MM.1S (cell line): Measurements from ENCODE around the gene CALCOCO2.
"Not testable (repeated sequence)": the region's sequence is repeated elsewhere in the genome, so short reads cannot be mapped to it uniquely, and the experiment has no call there.

Source experiments
- DNase-seq: peaks from one replicate; pipeline ENCODE4 v3.0.0-alpha.2; 2015
- H2AFZ ChIP-seq: fragments of 300-600 bp; sonication (generic); 2 replicates; pipeline ENCODE4 v1.6.0; 2016; ENCODE audit warnings: antibody characterized with exemption, low read length
- H3F3A ChIP-seq: fragments of 300-600 bp; sonication (generic); 2 replicates; pipeline ENCODE4 v1.6.1; 2016; ENCODE audit warnings: mild to moderate bottlenecking, antibody characterized with exemption, low read length, moderate library complexity, mixed read lengths; ENCODE audit not compliant: insufficient read depth
- H3K27ac ChIP-seq: fragments of 300-600 bp; sonication (generic); 2 replicates; pipeline ENCODE4 v1.5.1; 2016; ENCODE audit warnings: mild to moderate bottlenecking, low read length
- H3K27me3 ChIP-seq: fragments of 300-600 bp; sonication (generic); replicated peaks from 2 replicates; pipeline ENCODE4 v1.6.0; 2016; ENCODE audit warnings: low read length; ENCODE audit not compliant: insufficient read depth
- H3K36me3 ChIP-seq: fragments of 300-600 bp; sonication (generic); replicated peaks from 2 replicates; pipeline ENCODE4 v1.6.1; 2016; ENCODE audit warnings: mild to moderate bottlenecking, low read length, mixed read lengths; ENCODE audit not compliant: insufficient read depth
- H3K4me1 ChIP-seq: fragments of 300-600 bp; sonication (generic); 2 replicates; pipeline ENCODE4 v1.6.1; 2016; ENCODE audit warnings: low read length, mixed read lengths
- H3K4me2 ChIP-seq: fragments of 300-600 bp; sonication (generic); 2 replicates; pipeline ENCODE4 v1.6.0; 2016; ENCODE audit warnings: low read depth, low read length
- H3K4me3 ChIP-seq: fragments of 300-600 bp; sonication (generic); 2 replicates; pipeline ENCODE4 v1.5.1; 2016; ENCODE audit warnings: low read length, mixed read lengths
- H3K79me2 ChIP-seq: fragments of 300-600 bp; sonication (generic); 2 replicates; pipeline ENCODE4 v1.6.1; 2016; ENCODE audit warnings: mixed run types, low read length, mixed read lengths
- H3K9ac ChIP-seq: fragments of 300-600 bp; sonication (generic); 2 replicates; pipeline ENCODE4 v1.6.1; 2016; ENCODE audit warnings: low read length, mixed read lengths
- H3K9me2 ChIP-seq: fragments of 300-600 bp; sonication (generic); replicated peaks from 2 replicates; pipeline ENCODE4 v1.6.1; 2016; ENCODE audit warnings: mild to moderate bottlenecking, low read length, mixed read lengths; ENCODE audit not compliant: insufficient read depth
- H3K9me3 ChIP-seq: fragments of 300-600 bp; sonication (generic); replicated peaks from 2 replicates; pipeline ENCODE4 v1.6.1; 2016; ENCODE audit warnings: mild to moderate bottlenecking, low read length, mixed read lengths; ENCODE audit not compliant: insufficient read depth
- H4K20me1 ChIP-seq: fragments of 300-600 bp; sonication (generic); 2 replicates; pipeline ENCODE4 v1.6.1; 2016; ENCODE audit warnings: mild to moderate bottlenecking, low read length, moderate library complexity, mixed read lengths; ENCODE audit not compliant: insufficient read depth
- CTCF ChIP-seq: fragments of 300-600 bp; sonication (generic); IDR thresholded peaks from 2 replicates; pipeline ENCODE4 v1.5.1; 2016; ENCODE audit warnings: antibody characterized with exemption, low read length, mixed read lengths
- EZH2 ChIP-seq: fragments of 300-600 bp; sonication (generic); optimal IDR thresholded peaks from 2 replicates; pipeline ENCODE3; 2017; ENCODE audit warnings: low read depth, mild to moderate bottlenecking, antibody characterized with exemption, low read length, mixed read lengths
- EZH2phosphoT487 ChIP-seq: fragments of 300-600 bp; sonication (generic); IDR thresholded peaks from 2 replicates; pipeline ENCODE4 v1.6.1; 2018; ENCODE audit warnings: antibody characterized with exemption, low read length

The CALCOCO2 gene

DNA sequence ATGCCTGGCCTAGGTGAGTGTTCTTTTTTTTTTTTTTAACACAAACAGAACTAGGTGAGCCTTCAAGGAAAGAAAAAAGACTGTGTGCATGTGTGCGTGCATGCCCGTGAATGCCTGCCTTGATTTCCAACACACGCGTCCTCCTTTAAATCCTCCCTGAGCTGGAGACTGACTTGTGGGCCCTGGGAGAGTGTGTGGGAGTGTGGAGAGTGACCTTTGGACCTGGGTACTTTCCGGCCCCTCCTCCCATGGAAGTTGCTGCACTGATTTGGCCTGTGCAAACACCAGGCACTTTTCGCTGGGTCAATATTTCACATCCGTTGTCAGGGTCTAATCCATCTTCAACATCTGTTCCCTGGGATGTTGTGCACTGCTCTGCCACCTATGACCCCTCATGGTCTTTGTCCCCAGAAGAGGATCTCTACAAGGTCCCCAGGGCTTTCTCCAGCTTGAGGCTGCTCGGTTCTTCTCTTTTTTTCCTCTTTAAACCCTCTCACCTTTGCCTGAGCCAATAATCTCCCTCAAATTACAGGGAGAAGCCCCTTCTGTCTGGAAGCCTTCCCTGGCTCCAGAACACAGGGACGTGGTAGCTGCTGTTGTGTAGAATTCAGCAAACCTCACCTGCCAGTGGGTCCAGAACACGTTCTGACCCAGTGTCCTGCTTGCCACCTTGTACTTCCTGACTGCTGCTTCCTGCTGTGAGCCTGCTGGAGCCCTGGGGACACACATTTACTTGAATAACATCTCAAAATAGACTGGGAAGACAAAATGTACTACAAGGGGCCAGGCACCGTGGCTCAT lies 40.9 kb downstream of the CALCOCO2 start:
- Histone ChIP-seq H3K27me3 (no peaks in the 10 kb centered on the region), H3K9ac (no peak overlapping the region), H3K9me2 (no peaks in the 10 kb centered on the region), H3K4me1 (peaks cover 3% of the 10 kb centered on the region), H3K4me2 (no peak overlapping the region), H3K27ac (no peak overlapping the region), H3K4me3 (no peak overlapping the region), H3K79me2 (no peaks in the 10 kb centered on the region), H3K9me3 (no peaks in the 10 kb centered on the region), H4K20me1 (no peaks in the 10 kb centered on the region), H3F3A (peaks cover 2% of the 10 kb centered on the region; the same call in 1 of the 2 replicates), H3K36me3 (no peaks in the 10 kb centered on the region), H2AFZ (no peak overlapping the region)
- TF ChIP-seq CTCF (no peak), EZH2phosphoT487 (no peak), EZH2 (no peak)
- DNase-seq: no peak

DNA sequence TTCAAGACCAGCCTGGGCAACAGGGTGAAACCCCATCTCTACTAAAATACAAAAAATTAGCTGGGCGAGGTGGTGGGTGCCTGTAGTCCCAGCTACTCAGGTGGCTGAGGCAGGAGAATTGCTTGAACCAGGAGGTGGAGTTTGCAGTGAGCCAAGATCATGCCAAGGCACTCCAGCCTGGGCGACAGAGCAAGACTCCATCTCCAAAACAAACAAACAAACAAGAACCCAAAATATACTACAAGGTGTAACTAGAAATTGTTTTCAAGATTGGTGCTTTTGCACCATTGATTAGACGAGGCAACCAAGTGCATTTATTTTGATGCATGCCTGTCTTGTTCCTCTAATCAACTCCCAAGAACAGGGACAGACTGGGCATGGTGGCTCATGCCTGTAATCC lies 41.6 kb downstream of the CALCOCO2 start:
- not testable (repeated sequence) for H3K4me3 ChIP-seq, H3K27ac ChIP-seq, H3K9ac ChIP-seq, H3K36me3 ChIP-seq, H4K20me1 ChIP-seq, H3K4me1 ChIP-seq, H3K79me2 ChIP-seq, H3K27me3 ChIP-seq, H3K4me2 ChIP-seq, H2AFZ ChIP-seq, DNase-seq, H3F3A ChIP-seq, H3K9me2 ChIP-seq, H3K9me3 ChIP-seq

- TF ChIP-seq EZH2phosphoT487 (no peak), CTCF (no peak), EZH2 (no peak)
- Histone ChIP-seq H2AFZ (no peak overlapping the region), H3K27me3 (no peaks in the 10 kb centered on the region), H4K20me1 (no peaks in the 10 kb centered on the region), H3K4me2 (no peak overlapping the region), H3K9ac (no peak overlapping the region), H3K27ac (no peak overlapping the region), H3K4me1 (peaks cover 10% of the 10 kb centered on the region), H3K9me3 (no peaks in the 10 kb centered on the region), H3K9me2 (no peaks in the 10 kb centered on the region), H3K4me3 (no peak overlapping the region), H3K36me3 (no peaks in the 10 kb centered on the region), H3K79me2 (no peaks in the 10 kb centered on the region), H3F3A (peaks cover 3% of the 10 kb centered on the region; the same call in 1 of the 2 replicates)
- DNase-seq: no peak
Measured at GRCh38 chr17:48873209-48873608, 42.4 kb downstream of the CALCOCO2 start.

GRCh38 chr17:48873696-48874443 lies 43.0 kb downstream of the CALCOCO2 start:
- peaks cover 10% of the 10 kb centered on the region for H3K4me1 ChIP-seq
- no peak overlapping the region for H3K4me2 ChIP-seq
- DNase-seq: no peak
- no peaks in the 10 kb centered on the region for H3K9me3 ChIP-seq
- no peak for TF ChIP-seq CTCF
- no peaks in the 10 kb centered on the region for H3K36me3 ChIP-seq
- no peak overlapping the region for H3K27ac ChIP-seq
- no peak overlapping the region for H3K9ac ChIP-seq
- H3K27me3 ChIP-seq: no peaks in the 10 kb centered on the region
- H3K4me3 ChIP-seq: no peak overlapping the region
- no peaks in the 10 kb centered on the region for H4K20me1 ChIP-seq
- peaks cover 3% of the 10 kb centered on the region; the same call in 1 of the 2 replicates for H3F3A ChIP-seq
- H3K9me2 ChIP-seq: no peaks in the 10 kb centered on the region
- H3K79me2 ChIP-seq: no peaks in the 10 kb centered on the region
- H2AFZ ChIP-seq: no peak overlapping the region
